NB4 (cell line): ENCODE results near the gene MYO16.

Experiments used
- DNase-seq: peaks from one replicate; pipeline ENCODE4 v3.0.0; 2010; ENCODE audit warnings: low read depth
- H3K4me3 ChIP-seq: one replicate; pipeline ENCODE4 v1.5.1; 2011; ENCODE audit warnings: mild to moderate bottlenecking, low read depth, low read length, moderate library complexity
- MYC ChIP-seq: IDR thresholded peaks from 2 replicates; pipeline ENCODE4 v1.6.1; 2011; ENCODE audit warnings: low read depth, low read length
- POLR2A ChIP-seq: IDR thresholded peaks from 2 replicates; pipeline ENCODE4 v1.6.1; 2011; ENCODE audit warnings: mild to moderate bottlenecking; ENCODE audit not compliant: insufficient read length; ENCODE audit errors: extremely low read depth
- TF ChIP-seq, protein P1 (sequence below): IDR thresholded peaks from one replicate; pipeline ENCODE4 v1.5.1; 2012; ENCODE audit warnings: low read depth, low read length
- TF ChIP-seq, protein P2 (sequence below): IDR thresholded peaks from 2 replicates; pipeline ENCODE4 v1.6.1; 2011; ENCODE audit warnings: low read depth, low read length

Gene MYO16

DNA sequence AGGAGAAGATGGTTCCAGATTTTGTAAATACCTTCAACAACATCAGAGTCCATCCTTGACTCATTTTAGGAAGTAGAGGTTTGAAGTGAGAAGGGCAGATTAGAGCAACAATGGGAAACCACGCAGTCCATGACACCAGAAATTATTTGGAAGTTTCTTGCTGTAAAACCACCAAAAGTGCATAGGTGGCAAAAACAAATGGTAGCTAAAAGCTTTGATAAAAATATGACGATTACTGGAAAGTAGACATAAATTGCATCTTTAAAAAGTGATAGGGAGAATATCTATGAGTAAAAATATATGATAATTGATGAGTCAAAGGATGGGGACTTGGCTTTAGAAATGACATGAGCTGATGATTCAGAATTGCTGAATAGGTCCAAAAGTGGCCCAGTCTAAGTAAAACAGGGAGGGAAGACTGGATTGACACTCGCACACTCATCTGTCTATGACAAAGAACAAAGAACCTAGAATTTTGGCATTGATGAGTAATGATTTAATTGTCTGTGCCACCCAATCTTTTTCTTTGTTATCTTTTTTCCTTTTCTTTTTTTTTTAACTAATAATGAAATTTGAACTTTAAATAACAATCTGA lies 472.2 kb downstream of the MYO16 start:
- no peak for DNase-seq
- H3K4me3 ChIP-seq, result no peak overlapping the region
- no peak for TF ChIP-seq MYC
- TF ChIP-seq, protein P1, sequence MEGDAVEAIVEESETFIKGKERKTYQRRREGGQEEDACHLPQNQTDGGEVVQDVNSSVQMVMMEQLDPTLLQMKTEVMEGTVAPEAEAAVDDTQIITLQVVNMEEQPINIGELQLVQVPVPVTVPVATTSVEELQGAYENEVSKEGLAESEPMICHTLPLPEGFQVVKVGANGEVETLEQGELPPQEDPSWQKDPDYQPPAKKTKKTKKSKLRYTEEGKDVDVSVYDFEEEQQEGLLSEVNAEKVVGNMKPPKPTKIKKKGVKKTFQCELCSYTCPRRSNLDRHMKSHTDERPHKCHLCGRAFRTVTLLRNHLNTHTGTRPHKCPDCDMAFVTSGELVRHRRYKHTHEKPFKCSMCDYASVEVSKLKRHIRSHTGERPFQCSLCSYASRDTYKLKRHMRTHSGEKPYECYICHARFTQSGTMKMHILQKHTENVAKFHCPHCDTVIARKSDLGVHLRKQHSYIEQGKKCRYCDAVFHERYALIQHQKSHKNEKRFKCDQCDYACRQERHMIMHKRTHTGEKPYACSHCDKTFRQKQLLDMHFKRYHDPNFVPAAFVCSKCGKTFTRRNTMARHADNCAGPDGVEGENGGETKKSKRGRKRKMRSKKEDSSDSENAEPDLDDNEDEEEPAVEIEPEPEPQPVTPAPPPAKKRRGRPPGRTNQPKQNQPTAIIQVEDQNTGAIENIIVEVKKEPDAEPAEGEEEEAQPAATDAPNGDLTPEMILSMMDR, result no peak
- TF ChIP-seq, protein P2, sequence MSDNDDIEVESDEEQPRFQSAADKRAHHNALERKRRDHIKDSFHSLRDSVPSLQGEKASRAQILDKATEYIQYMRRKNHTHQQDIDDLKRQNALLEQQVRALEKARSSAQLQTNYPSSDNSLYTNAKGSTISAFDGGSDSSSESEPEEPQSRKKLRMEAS, result no peak
- TF ChIP-seq POLR2A, result no peak

DNA sequence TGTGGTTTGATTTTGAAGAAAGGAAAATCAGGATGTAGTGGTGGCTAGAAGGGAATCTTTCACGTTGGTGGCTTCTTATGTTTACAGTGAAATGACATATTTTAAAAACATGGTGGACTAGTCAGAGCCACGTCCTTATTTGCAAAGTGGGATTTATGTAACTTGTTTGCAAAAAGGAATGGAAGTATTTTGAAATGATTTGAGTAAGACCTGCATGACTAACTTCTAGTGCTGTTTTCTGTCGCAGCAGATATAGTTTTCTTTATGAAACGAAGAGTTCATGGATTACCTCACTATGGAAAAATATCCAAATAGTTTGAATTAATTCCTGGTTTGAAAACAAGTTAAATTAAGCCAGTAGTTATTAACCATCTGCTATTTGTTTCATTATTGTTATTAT lies 476.5 kb downstream of the MYO16 start:
- TF ChIP-seq POLR2A, result no peak
- TF ChIP-seq, protein P1, result no peak
- TF ChIP-seq, protein P2, result no peak
- TF ChIP-seq MYC, result no peak
- no peak for DNase-seq
- H3K4me3 ChIP-seq, result no peak overlapping the region

DNA sequence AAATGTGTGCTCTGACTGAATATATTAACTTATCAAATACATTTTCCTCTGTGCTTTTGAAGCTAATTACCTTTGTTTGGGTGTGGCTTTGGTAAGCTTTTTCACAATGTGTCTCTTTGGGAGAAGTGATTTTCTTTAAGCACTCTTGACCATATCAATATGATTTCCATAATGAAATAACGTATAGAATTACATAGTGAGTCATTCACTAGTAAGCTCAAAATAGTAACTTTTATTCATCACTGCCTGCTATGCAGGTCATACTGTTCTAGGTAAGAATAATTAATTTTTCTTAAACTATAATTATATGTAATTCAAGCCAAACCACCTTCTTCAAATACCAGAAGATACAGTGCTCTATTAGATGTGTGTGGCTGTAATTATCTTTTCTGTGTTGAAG lies 480.7 kb downstream of the MYO16 start:
- H3K4me3 ChIP-seq, result no peak overlapping the region
- TF ChIP-seq, protein P1, result no peak
- no peak for TF ChIP-seq MYC
- TF ChIP-seq POLR2A, result no peak
- TF ChIP-seq, protein P2, result no peak
- DNase-seq, result no peak

DNA sequence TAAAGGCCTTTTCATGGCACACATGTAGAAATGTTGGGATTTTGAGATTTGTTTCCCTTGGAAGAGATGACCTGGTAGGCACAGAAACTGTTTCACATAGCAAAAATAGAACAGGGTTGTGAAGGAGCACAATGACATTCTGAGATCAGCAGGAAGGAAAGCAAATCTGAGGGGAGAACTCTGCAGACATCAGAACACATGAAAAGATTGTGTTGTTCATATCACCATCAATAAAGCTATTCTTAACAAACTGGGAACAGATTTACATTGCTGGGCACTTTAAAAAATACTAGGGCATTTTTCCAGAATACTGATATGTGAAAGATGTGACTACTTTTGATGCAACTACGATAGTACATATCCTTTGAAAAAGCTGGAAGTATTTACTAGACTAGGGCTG lies 481.7 kb downstream of the MYO16 start:
- no peak for DNase-seq
- TF ChIP-seq, protein P1, result no peak
- no peak for TF ChIP-seq POLR2A
- no peak for TF ChIP-seq MYC
- TF ChIP-seq, protein P2, result no peak
- no peak overlapping the region for H3K4me3 ChIP-seq

DNA sequence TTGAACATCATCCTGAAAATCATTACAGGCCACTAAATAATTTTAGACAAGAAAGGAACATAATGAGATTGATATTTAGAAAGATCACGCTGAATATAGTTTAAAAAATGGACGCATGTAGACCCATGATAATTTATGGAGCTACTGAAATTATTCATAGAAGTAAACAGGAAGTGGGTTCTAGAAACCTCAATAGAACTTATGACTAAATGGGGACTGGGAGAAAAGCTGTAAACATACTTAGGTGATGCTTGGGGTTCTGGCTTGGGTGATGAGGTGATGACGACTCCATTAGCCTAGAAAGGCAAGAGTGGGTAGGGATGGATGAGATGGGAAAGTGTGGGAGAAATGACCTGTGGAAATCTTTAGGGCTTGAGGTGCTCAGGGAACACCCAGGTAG lies 484.0 kb downstream of the MYO16 start:
- TF ChIP-seq POLR2A (no peak), MYC (no peak)
- TF ChIP-seq, protein P2, result no peak
- TF ChIP-seq, protein P1, result no peak
- H3K4me3 ChIP-seq, result no peak overlapping the region
- no peak for DNase-seq

DNA sequence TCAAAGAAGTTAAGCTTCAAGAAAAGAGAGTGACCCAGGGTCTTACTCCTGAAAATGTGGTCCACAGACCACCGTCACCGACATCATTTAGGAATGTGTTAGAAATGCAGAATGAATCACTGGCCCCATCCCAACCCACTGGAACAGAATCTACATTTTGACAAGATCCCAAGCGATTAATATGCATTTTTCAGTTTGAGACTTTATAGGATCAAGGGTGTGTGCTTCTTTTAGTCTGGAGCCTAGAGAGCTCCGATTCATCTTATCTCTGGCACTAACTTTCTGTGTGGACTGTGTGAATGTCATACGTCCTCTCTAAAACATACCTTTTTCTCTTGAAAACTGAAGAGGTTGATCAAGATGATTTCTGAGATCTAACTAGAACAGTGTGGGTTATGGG lies 484.8 kb downstream of the MYO16 start:
- no peak overlapping the region for H3K4me3 ChIP-seq
- DNase-seq, result no peak
- TF ChIP-seq POLR2A (no peak), MYC (no peak)
- TF ChIP-seq, protein P2, result no peak
- TF ChIP-seq, protein P1, result no peak
